Natural killer cell (primary cell): ENCODE results near the gene A4GNT. TPM values are rescaled to one million over a fixed set of nuclear protein-coding genes. Genes with fewer than 3 reads are reported as not detected.

Experiments
- ATAC-seq, 3 donors: fragments of 150-1000 bp in 2 of 3; fragments of 200-7000 bp in 1 of 3; cut with Tn5 transposase; 1 replicate in 1 of 3; 2 replicates in 2 of 3; pipeline ENCODE4 v1.10.0; 2021; ENCODE audit warnings: mild to moderate bottlenecking in 2 of 3, moderate library complexity in 2 of 3
- DNase-seq, 2 donors: peaks; one replicate each; pipeline versions ENCODE4 v3.0.0 to v3.0.0-alpha.2; 2013 to 2021; ENCODE audit warnings: mixed read lengths in 1 of 2
- H3K27ac ChIP-seq: one replicate; pipeline ENCODE4 v1.5.1; 2013; ENCODE audit warnings: mild to moderate bottlenecking, low read length
- H3K27me3 ChIP-seq: one replicate; pipeline ENCODE4 v1.6.1; 2013; ENCODE audit warnings: low read length; ENCODE audit not compliant: control insufficient read depth, insufficient read depth
- H3K36me3 ChIP-seq: one replicate; pipeline ENCODE4 v1.6.1; 2013; ENCODE audit warnings: low read length; ENCODE audit not compliant: control insufficient read depth, insufficient read depth
- H3K4me1 ChIP-seq: one replicate; pipeline ENCODE4 v1.6.1; 2013; ENCODE audit warnings: low read length; ENCODE audit not compliant: control insufficient read depth, insufficient read depth
- H3K4me3 ChIP-seq: one replicate; pipeline ENCODE4 v1.5.1; 2013; ENCODE audit warnings: low read length
- H3K9me3 ChIP-seq: one replicate; pipeline ENCODE4 v1.6.1; 2013; ENCODE audit warnings: low read length; ENCODE audit not compliant: control insufficient read depth, insufficient read depth
- H3K27ac Mint-ChIP-seq, 2 donors: one replicate each; pipeline ENCODE4 v1.8.0; 2022; ENCODE audit warnings: mild to moderate bottlenecking in 2 of 2, mixed read lengths in 2 of 2, moderate library complexity in 1 of 2
- H3K27me3 Mint-ChIP-seq, 2 donors: one replicate each; pipeline ENCODE4 v1.8.0; 2022; ENCODE audit warnings: low read depth in 2 of 2, mixed read lengths in 2 of 2
- H3K36me3 Mint-ChIP-seq: one replicate; pipeline ENCODE4 v1.8.0; 2022; ENCODE audit warnings: mixed read lengths
- H3K4me1 Mint-ChIP-seq, 2 donors: one replicate each; pipeline ENCODE4 v1.8.0; 2022; ENCODE audit warnings: mixed read lengths in 2 of 2
- H3K4me3 Mint-ChIP-seq: one replicate; pipeline ENCODE4 v1.8.0; 2022; ENCODE audit warnings: mild to moderate bottlenecking, moderate library complexity, mixed read lengths
- H3K9me3 Mint-ChIP-seq, 2 donors: one replicate each; pipeline ENCODE4 v1.8.0; 2022; ENCODE audit warnings: mixed read lengths in 2 of 2
- WGBS: methylation state at CpG from one replicate; pipeline ENCODE4 v1.1.7; 2013; ENCODE audit warnings: missing lambda C conversion rate; ENCODE audit not compliant: insufficient coverage; 5-methylcytosine and 5-hydroxymethylcytosine counted together
- intact Hi-C: fragments of 100-400 bp; cut with micrococcal nuclease; formaldehyde crosslinking; loops from one replicate; pipeline ENCODE4 v1.14.2; 2022
- total RNA-seq, 4 donors: library from RNA; stranded (reverse); fragments of 120-200 nt in 1 of 4; gene quantifications; one replicate each; pipeline versions ENCODE4 v1.2.3 to v1.2.4, GENCODE V29; 2013 to 2022
- TF ChIP-seq, protein P1 (sequence below): fragments of 200-600 bp; IDR thresholded peaks from one replicate; pipeline ENCODE4 v1.8.0; 2022; ENCODE audit warnings: antibody characterized with exemption

A4GNT gene
- total RNA-seq, 3 donors from 2014 or later (not counting 1 experiment from before 2014, with no cell fraction given) = not detected

DNA sequence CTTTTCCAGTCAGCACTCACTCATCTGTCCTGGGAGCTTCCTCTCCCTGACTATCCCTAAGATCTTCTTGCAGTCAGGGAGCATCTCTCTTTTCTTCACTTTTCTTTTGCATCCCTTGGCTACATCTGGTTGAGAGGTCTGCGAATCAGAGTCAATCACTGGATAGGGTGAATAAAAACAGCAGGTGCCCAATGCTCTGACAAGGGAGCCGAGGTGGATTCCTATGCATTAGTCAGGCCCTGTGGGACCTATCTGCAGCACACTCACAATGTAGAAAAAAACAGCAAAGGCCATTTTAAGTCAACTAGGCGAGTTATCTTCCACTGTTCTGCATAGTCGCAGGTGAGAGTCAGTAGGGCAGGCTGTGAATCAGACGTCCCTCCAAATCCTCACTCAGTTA is 52.3 kb downstream of the A4GNT start:
- Mint-ChIP-seq H3K4me1 (peaks cover 0 to 10% of the 10 kb centered on the region in 2 donors), H3K27ac (no peak overlapping the region), H3K4me3 (no peak overlapping the region), H3K36me3 (no peaks in the 10 kb centered on the region), H3K9me3 (no peaks in the 10 kb centered on the region), H3K27me3 (peaks cover 0 to 16% of the 10 kb centered on the region in 2 donors)
- Histone ChIP-seq H3K36me3 (no peaks in the 10 kb centered on the region), H3K4me3 (no peak overlapping the region), H3K4me1 (no peaks in the 10 kb centered on the region), H3K27me3 (no peaks in the 10 kb centered on the region), H3K27ac (no peak overlapping the region), H3K9me3 (no peaks in the 10 kb centered on the region)
- WGBS = 86% methylated on average over 5 of the region's 5 CpGs
- ATAC-seq = no peak
- intact Hi-C loops = no loop called here
- TF ChIP-seq, protein P1, sequence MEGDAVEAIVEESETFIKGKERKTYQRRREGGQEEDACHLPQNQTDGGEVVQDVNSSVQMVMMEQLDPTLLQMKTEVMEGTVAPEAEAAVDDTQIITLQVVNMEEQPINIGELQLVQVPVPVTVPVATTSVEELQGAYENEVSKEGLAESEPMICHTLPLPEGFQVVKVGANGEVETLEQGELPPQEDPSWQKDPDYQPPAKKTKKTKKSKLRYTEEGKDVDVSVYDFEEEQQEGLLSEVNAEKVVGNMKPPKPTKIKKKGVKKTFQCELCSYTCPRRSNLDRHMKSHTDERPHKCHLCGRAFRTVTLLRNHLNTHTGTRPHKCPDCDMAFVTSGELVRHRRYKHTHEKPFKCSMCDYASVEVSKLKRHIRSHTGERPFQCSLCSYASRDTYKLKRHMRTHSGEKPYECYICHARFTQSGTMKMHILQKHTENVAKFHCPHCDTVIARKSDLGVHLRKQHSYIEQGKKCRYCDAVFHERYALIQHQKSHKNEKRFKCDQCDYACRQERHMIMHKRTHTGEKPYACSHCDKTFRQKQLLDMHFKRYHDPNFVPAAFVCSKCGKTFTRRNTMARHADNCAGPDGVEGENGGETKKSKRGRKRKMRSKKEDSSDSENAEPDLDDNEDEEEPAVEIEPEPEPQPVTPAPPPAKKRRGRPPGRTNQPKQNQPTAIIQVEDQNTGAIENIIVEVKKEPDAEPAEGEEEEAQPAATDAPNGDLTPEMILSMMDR = no peak
- no peak for DNase-seq

DNA sequence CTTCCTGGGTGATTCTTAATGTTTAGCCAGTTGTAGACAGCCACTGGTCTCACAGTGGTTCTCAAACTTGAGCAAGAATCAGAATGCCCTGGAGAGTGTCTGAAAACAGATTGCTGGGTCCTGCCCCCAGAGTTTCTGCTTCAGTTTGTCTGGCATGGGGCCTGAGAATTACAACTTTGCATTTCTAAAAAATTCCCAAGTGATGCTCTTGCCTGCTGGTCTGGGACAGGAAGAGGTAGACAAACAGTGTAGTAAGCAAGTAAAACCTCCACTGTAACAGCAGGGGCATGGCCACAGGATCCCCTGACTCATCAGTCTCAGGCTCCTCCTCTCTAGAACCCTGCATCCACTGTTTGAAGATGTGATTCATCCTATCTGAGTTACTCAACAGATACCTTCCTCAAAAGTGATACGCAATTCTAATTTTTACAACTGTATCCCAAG is 53.3 kb downstream of the A4GNT start:
- Mint-ChIP-seq H3K27me3 (peaks cover 0 to 16% of the 10 kb centered on the region in 2 donors), H3K4me3 (no peak overlapping the region), H3K27ac (no peak overlapping the region), H3K9me3 (no peaks in the 10 kb centered on the region), H3K4me1 (peaks cover 0 to 10% of the 10 kb centered on the region in 2 donors), H3K36me3 (no peaks in the 10 kb centered on the region)
- TF ChIP-seq, protein P1 = no peak
- Histone ChIP-seq H3K27ac (no peak overlapping the region), H3K4me1 (no peaks in the 10 kb centered on the region), H3K27me3 (no peaks in the 10 kb centered on the region), H3K4me3 (no peak overlapping the region), H3K9me3 (no peaks in the 10 kb centered on the region), H3K36me3 (no peaks in the 10 kb centered on the region)
- DNase-seq = no peak
- no CpG with 5 or more reads among the region's 1 CpG for WGBS
- ATAC-seq = no peak
- intact Hi-C loops = no loop called here

DNA sequence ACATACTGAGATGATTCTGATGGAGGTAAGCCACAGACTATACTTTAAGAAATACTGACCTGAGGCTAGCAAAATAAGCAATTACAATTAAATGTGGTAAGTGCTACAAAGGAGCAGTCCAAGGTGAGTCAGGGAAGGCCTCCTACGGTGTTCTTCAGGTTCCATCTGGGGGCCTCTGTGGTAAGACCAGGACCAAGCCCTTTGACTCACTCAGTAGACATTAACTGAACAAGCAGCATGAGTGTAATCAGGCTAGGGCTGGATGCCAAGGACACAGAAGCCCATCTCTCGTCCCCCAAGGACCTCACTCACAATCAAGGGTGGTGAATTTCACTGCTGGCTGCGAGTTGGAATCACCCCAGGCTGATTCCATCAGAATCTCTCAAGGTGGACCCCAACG is 54.1 kb downstream of the A4GNT start:
- peaks cover 0 to 4% of the 10 kb centered on the region in 2 donors for H3K9me3 Mint-ChIP-seq
- TF ChIP-seq, protein P1 = no peak
- no peak overlapping the region for H3K4me3 Mint-ChIP-seq
- H3K4me1 ChIP-seq = no peaks in the 10 kb centered on the region
- no peaks in the 10 kb centered on the region for H3K36me3 ChIP-seq
- peaks cover 0 to 20% of the 10 kb centered on the region in 2 donors for H3K27me3 Mint-ChIP-seq
- no peaks in the 10 kb centered on the region for H3K27me3 ChIP-seq
- H3K4me1 Mint-ChIP-seq = peaks cover 0 to 10% of the 10 kb centered on the region in 2 donors
- ATAC-seq (no peak), DNase-seq (no peak)
- WGBS = 73% methylated on average over 4 of the region's 4 CpGs
- intact Hi-C loops = no loop called here
- no peak overlapping the region for H3K27ac Mint-ChIP-seq
- H3K9me3 ChIP-seq = no peaks in the 10 kb centered on the region
- no peak overlapping the region for H3K27ac ChIP-seq
- H3K36me3 Mint-ChIP-seq = no peaks in the 10 kb centered on the region
- no peak overlapping the region for H3K4me3 ChIP-seq

Other genes with a start within 250 kb of the A4GNT start
- not detected for gene CLDN18, start 122.2 kb downstream of the A4GNT start, total RNA-seq
- not detected for gene DZIP1L, start 16.8 kb downstream of the A4GNT start, total RNA-seq
- 10 to 100 TPM; 17.0 to 18.4 (median 17.5) TPM for gene DBR1, start 42.5 kb upstream of the A4GNT start, total RNA-seq
- gene ARMC8, start 54.9 kb upstream of the A4GNT start, total RNA-seq = 10 to 100 TPM; 75.4 to 93.5 (median 86.4) TPM
- gene NME9, start 197.5 kb upstream of the A4GNT start, total RNA-seq = not detected
- 1 to 10 TPM; 1.2 to 4.9 (median 2.4) TPM for gene MRAS, start 216.2 kb upstream of the A4GNT start, total RNA-seq